ENCODE measurements around the gene LHCGR.

The LHCGR gene

GRCh38 chr2:48685126-48685525 lies 70.4 kb downstream of the LHCGR start:
- POLR2A ChIA-PET: no interaction called here
- no peak for TF ChIP-seq ZNF768 (tag by site-specific recombination; IDR thresholded peaks at IDR 0.05)
- no peak for TF ChIP-seq ZBTB1 (tag by site-specific recombination; IDR thresholded peaks at IDR 0.05)
- no peak for TF ChIP-seq ZNF335 (tag by site-specific recombination; conservative IDR thresholded peaks at IDR 0.05)
- no peak for TF ChIP-seq ZNF529 (tag by site-specific recombination; IDR thresholded peaks at IDR 0.05; ENCODE audit: insufficient replicate concordance)
- Histone ChIP-seq H3K4me3 (ENCODE audit: low read depth, low read length) (no peak overlapping the region), H3K9me3 (ENCODE audit: control insufficient read depth, insufficient read depth, low read depth, low read length) (no peaks in the 10 kb centered on the region), H3K36me3 (ENCODE audit: control insufficient read depth in 2 of 2, insufficient read depth in 1 of 2, low read length in 2 of 2) (no peaks in the 10 kb centered on the region), H3K4me1 (ENCODE audit: control insufficient read depth, insufficient read depth, low read length) (no peaks in the 10 kb centered on the region), H3K27ac (ENCODE audit: extremely low read depth, low read depth, low read length) (no peak overlapping the region)
- CTCF ChIA-PET: no interaction called here

- Histone ChIP-seq H3K27ac (ENCODE audit: extremely low read depth, low read depth, low read length) (no peak overlapping the region), H3K4me1 (ENCODE audit: control insufficient read depth, insufficient read depth, low read length) (no peaks in the 10 kb centered on the region), H3K36me3 (ENCODE audit: control insufficient read depth in 2 of 2, insufficient read depth in 1 of 2, low read length in 2 of 2) (no peaks in the 10 kb centered on the region), H3K9me3 (ENCODE audit: control insufficient read depth, insufficient read depth, low read depth, low read length) (no peaks in the 10 kb centered on the region), H3K4me3 (ENCODE audit: low read depth, low read length) (no peak overlapping the region)
- CTCF ChIA-PET: no interaction called here
- POLR2A ChIA-PET: no interaction called here
- TF ChIP-seq ZBTB44 (tag by site-specific recombination; IDR thresholded peaks at IDR 0.05) (no peak), ZNF18 (tag by site-specific recombination; IDR thresholded peaks at IDR 0.05) (no peak), ZNF560 (tag by site-specific recombination; IDR thresholded peaks at IDR 0.05; ENCODE audit: borderline replicate concordance) (no peak)
These were observed 78.1 kb downstream of the LHCGR start for GRCh38 chr2:48677450-48677849.

GRCh38 chr2:48674933-48675332 lies 80.6 kb downstream of the LHCGR start:
- Histone ChIP-seq H3K27ac (ENCODE audit: extremely low read depth, low read depth, low read length) (no peak overlapping the region), H3K36me3 (ENCODE audit: control insufficient read depth in 2 of 2, insufficient read depth in 1 of 2, low read length in 2 of 2) (no peaks in the 10 kb centered on the region), H3K4me1 (ENCODE audit: control insufficient read depth, insufficient read depth, low read length) (no peaks in the 10 kb centered on the region), H3K9me3 (ENCODE audit: control insufficient read depth, insufficient read depth, low read depth, low read length) (no peaks in the 10 kb centered on the region), H3K4me3 (ENCODE audit: low read depth, low read length) (no peak overlapping the region)
- ChIA-PET POLR2A (no interaction called here), CTCF (interaction anchor here (0.5 kb wide), 1 partner anchor 89 kb away, joined by 3 read pairs; no protein-coding TSS in a partner anchor)
- TF ChIP-seq WT1 (tag by site-specific recombination; IDR thresholded peaks at IDR 0.05): no peak
- no peak for TF ChIP-seq PRDM10 (tag by site-specific recombination; IDR thresholded peaks at IDR 0.05)
- no peak for TF ChIP-seq ZNF23 (tag by site-specific recombination; IDR thresholded peaks at IDR 0.05; ENCODE audit: borderline replicate concordance)
- no peak for TF ChIP-seq ZIC2 (tag by site-specific recombination; IDR thresholded peaks at IDR 0.05)
- TF ChIP-seq ZNF202 (tag by site-specific recombination; IDR thresholded peaks at IDR 0.05; ENCODE audit: borderline replicate concordance): no peak
- no peak for TF ChIP-seq SP3 (tag by site-specific recombination; IDR thresholded peaks at IDR 0.05)
- no peak for TF ChIP-seq GLIS1 (tag by site-specific recombination; IDR thresholded peaks at IDR 0.05)
- TF ChIP-seq PRDM2 (tag by site-specific recombination; IDR thresholded peaks at IDR 0.05; ENCODE audit: borderline replicate concordance): no peak
- TF ChIP-seq ZNF580 (tag by site-specific recombination; IDR thresholded peaks at IDR 0.05): no peak
- no peak for TF ChIP-seq ZNF248 (tag by site-specific recombination; IDR thresholded peaks at IDR 0.05)
- TF ChIP-seq KLF16 (tag by site-specific recombination; IDR thresholded peaks at IDR 0.05): no peak
- TF ChIP-seq HOXC10 (CRISPR knock-in tag; IDR thresholded peaks at IDR 0.05): no peak

Measured in HEK293 (cell line).